Activated T-helper 9 cell treated with anti-CD3 and anti-CD28 coated beads, Interleukin-2, amount 50 U/mL, for 16 hours (primary cell): ENCODE measurements around the gene HPS4.
"Not testable (repeated sequence)": the region's sequence is repeated elsewhere in the genome, so short reads cannot be mapped to it uniquely, and the experiment has no call there.

Source experiments
- DNase-seq: peaks from one replicate; pipeline ENCODE4 v3.0.0-alpha.2; 2020; ENCODE audit warnings: low read depth

The HPS4 gene

DNA sequence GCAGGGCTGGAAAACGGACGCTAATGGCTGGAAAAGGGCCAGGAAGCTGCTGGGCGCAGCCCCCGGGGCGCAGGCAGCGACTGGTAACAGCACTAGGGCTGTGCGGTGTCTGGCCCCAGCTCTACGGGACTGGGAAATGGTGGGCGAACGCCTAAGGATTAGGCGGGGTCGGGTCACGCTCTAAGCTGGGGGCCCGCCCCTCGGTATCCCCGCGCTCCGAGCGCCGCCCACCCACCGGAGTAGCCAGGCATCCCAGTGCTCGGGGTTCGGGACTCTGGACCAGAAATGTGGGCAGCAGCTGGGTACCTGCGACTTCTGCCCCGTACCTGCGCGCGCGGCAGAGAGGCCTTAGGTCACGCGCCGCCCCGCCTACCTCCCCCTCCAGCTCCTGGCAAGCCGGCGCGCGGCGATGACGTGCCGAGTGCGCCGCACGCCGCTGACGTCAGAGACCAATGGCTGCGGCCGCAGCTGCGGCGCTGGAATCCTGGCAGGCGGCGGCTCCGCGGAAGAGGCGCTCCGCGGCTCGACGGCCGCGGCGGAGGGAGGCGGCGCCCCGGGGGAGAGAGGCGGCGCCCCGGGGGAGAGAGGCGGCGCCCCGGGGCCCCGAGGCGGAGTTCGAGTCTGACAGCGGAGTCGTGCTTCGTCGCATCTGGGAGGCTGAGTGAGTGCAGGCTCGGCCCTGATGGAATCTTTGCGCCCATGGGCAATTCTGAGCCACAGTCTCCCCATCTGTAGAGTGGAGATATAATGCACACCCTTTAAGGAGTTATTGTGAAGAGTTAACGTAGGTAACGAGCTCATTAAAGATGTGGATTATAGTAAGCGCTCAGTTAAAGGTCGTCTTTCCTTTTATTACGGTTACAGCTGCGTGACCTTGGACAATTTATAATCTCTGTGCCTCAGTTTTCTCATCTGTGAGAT lies at the start of gene HPS4, which contains the start of gene SRRD:
HPS4 (minus strand) TSS at position 345 of the 921 bp plus-strand sequence. CDS start 2,021 bp downstream, outside the sequence.
SRRD (plus strand) TSS at position 439 of the 921 bp plus-strand sequence; CDS start at position 453, 14 bp downstream.
- peak; percentile 90 for DNase-seq

- no peak for DNase-seq
Measured at GRCh38 chr22:26529345-26529744, 45.8 kb upstream of the HPS4 start.

GRCh38 chr22:26528518-26528917 lies 44.9 kb upstream of the HPS4 start:
- DNase-seq: not testable (repeated sequence)

DNA sequence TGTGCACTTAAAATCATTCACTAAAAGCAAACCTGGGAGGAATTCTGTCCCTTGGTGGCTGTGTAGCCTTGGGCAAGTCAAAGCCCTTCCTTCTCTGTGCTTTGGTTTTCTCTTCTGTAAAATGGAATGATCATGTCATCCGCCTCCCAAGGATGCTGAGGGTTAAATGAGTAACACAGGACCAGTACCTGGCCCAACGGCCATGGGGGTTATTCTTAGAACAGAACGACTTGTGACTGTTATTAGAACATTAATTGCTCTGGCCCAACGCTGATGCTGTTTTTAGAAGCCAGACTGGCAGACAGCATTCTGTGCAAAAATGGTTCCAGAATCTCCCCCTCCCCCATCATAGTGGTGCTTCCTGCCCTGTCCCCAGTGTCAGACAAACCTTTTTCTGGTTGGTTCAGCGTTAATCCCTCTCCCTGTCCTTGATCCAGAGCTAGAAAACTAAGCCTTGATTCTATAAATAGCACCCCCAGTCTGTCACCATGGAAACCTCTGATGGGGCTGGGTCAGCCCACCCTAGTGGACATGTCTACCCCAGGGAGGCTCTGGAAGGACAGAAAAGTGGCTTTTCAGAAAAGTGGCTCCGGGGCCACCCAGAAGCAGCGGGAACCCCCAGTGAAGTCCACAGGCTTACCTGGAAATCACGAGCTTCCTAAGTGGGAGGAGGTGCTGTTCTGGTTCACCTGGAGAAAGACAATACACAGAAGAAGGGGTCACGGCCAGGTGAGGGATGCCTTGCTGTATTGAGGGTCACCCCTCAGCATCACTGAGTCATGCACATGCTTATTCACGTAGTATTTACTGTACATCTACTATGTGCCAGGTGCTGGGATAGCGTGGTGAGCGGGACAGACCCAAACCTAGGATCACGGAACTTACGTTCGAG lies 44.2 kb upstream of the HPS4 start:
- DNase-seq: no peak

DNA sequence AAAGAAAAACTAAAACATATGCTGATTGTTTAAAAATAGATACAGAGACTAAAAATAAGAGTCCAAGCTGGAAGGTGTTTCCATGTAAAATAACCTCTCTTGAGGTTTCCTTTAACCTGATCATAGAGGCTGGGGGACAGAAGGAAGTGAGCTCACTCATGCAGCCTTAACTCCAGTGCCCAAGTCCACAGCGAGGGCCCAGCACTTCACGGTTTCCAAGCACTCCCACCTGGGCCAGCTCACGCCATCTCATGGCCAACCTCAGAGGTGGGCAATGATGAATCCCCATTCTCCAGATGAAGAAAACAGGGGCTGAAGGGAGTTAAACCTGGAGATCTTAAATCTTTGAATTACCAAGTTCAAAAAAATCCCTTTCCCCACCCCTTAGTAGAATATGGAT lies 43.6 kb upstream of the HPS4 start:
- no peak for DNase-seq

DNA sequence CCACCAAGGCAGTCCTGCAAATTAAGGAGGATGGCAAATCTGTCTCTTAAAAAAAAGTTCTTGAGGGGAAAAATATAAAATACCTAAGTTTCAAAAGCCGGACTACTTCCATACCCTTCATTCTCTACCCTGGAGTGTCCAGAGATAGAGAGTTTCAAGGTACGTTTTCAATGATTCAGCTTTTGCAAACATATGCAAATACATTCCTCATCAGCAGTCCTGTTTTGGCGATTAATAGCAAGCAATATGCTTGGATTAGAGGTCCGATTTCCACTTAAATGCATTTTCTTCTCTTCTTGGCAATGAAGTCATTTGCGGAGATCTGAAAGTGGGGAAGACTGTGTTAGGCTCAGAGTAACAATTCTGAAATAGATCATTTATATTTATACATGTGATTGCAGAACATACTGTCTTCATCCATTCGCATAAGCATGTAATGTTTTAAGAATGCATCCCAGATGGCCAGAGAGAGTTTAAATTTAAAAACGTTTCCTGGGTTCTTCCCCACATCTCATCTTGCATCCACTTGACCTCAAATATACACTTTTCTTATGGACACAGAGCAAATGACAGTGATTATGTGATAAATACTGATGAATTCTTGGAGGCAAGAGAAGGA lies 42.5 kb upstream of the HPS4 start:
- no peak for DNase-seq

DNA sequence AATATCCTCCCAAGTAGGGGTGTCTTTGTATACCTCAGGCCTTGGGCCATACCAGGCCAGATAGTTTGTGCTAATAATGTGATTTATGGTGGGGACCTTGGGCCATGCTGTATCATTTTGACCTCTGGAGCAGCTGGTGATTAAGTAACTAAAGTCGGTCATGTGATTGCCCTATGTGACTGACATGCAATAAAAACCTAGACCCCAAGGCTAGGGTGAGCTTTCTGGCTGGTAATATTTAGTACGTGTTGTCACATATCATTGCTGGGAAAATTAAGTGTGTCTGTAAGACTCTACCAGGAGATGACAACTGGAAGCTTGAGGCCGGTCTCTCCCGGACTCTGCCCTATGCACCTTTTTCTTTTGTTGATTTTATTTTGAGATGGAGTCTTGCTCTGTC lies 41.3 kb upstream of the HPS4 start:
- no peak for DNase-seq

DNA sequence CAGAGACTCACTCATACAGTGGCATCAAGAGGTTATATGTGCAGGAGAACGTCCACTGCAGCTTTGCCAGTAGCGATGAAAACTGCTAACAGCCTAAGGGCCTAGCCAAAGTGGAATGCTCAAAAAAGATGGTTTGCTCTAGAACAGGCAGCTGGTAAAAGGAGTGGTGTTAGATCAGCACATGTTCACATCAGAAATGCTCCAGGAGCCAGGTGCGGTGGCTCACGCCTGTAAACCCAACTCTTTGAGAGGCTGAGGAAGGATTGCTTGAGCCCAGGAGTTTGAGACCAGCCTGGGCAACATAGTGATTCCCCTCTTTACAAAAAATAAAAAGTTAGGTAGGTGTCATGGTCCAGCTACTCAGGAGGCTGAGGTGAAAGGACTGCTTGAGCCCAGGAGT lies 39.0 kb upstream of the HPS4 start:
- no peak for DNase-seq

GRCh38 chr22:26522012-26522411 lies 38.4 kb upstream of the HPS4 start:
- DNase-seq: no peak

- DNase-seq: no peak
Measured at GRCh38 chr22:26517429-26517828, 33.8 kb upstream of the HPS4 start.

DNA sequence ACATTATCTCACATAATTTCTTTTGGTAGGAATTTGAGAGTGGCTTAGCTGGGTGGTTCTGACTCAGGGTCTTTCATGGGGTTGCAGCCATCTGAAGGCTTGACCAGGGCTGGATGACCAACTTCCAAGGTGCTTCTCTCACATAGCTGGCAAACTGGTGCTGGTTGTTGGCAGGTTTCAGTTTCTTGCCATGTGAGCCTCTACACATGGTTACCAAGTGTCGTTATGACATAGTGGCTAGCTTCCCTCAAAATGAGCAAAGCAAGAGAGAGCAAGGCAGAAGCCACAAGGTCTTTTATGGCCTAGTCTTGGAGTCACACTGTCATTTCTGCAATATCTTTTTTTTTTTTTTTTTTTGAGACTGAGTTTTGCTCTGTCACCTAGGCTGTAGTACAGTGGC lies 32.9 kb upstream of the HPS4 start:
- DNase-seq: no peak

DNA sequence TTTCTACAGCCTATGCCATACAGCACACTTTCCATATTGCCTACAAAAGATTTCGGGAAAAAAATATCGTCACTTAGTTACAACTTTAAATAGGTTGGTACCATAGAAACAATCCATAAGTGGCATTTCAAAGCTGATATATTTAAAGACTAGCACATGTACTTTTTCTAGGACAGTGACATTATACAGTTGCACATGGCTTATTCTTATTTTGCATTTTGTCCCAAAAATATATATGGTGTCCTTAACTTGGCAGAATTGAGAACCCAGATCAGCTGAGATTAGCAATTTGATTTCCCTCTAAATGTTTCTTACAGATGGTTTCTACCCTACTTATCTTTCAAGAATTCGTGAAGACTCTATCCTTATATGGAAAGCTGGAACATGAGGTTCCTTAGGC lies 32.3 kb upstream of the HPS4 start:
- no peak for DNase-seq

GRCh38 chr22:26514419-26515161 lies 31.0 kb upstream of the HPS4 start:
- DNase-seq: no peak

- DNase-seq: no peak
Measured at GRCh38 chr22:26513838-26514237, 30.3 kb upstream of the HPS4 start.

DNA sequence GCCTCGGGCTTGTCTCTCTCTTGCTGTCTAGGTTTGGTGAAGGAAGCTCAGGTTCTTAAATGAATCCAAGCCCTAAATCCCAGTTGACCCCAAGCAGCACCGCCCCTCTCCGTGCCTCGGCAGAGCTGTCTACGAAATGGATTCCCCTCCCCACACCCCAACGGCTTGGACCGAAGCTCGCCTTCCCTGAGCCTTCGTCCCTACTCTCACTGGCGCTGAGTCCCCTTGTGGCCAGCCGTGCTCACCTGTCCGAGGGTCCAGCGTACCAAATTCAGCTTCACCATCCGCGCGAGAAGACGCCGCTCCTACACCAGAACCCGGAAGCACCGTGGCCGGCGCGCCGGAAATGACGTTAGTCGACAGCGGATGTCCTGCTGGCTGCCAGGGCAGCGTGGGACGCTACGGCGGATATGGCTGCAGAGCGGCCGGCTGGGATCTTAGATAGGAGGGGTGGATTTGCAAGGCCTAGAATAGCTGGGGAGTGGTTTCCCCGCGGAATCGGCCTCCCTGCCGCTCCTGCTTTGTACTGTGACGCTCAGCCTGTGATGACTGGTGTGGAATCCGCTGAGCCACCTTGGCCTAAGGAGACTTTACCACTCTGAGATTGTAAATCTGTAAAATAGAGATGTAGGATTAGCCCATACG lies 28.7 kb upstream of the HPS4 start, which contains the start of gene TFIP11:
TFIP11 (minus strand) TSS at position 325 of the 645 bp plus-strand sequence. CDS start 2,201 bp downstream, outside the sequence.
- DNase-seq: peak; percentile 88

DNA sequence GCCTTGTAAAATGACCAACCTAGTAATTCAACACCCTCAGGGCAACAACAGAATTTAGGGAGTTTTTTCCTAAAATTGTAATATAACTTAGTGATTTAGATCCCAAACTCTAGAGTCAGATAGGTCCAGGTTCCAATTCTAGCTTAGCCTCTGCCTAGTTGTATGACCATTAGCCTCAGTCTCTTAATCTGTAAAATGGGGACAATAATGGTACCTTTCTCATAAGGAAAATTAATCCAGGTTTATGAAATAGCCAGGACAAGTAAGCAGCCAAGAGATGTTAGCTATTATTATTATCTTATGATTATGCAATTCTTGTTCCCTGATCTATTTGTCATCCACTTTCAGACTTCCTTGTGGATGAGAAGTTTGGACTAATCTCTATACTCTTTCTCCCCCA lies 24.6 kb upstream of the HPS4 start:
- no peak for DNase-seq

DNA sequence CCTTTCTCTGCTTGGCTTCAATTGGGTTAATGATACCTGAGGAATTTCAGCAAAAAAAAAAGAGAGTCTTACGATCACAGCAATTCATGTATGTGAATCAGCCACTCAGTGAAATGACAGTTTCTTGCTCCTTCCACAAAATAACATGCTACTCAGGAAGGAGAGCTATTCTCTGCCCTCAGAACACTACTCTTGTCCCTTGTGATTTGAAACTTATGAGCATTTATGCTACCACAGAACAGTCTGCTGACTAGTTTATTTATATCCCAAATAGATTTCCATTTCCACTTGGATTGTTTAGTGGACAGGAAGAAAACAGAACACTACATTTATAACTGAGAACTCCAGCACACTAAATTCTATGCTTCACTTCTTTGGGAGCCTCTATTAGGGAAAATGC lies 20.2 kb upstream of the HPS4 start:
- no peak for DNase-seq

DNA sequence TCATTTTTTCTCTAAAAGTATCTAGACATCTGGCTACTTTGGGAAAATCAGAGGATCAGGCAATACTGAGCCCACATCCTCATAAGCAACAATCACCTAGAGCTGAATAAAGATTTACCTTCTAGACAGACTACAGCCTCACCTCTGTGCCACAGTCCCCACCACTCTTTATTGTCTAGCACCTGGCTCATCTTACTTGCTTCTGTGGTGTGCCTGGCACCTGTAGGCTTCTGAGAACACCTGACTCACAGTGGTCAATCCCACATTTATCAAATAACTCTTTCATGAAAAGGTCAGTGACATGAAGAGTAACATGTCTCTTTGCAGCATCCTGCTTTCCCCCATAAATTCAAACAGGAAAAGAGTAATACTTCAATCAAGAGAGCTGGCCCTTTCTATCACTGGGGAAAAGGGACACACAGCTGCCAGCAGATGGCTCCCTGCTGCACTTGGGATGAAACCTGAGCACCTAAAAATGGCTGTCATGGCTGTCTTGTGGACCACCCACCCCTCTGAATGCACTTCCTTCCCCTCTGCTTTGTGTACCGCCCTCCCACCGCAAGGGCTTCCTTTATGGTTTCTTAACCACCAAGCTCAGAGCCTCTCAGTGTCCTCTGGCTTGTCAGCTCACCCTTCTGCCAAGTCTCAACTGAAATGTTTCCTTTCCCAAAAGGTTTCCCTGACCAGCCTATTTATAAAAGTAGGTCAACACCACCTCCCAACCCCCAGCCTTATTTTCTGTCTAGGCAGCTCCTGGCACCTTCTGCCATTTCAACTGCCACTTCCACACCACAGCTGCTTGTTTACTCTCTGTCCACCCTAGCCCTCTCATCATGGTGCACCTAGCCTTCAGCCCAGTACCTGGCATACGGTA lies 19.3 kb upstream of the HPS4 start:
- DNase-seq: peak; percentile 24

DNA sequence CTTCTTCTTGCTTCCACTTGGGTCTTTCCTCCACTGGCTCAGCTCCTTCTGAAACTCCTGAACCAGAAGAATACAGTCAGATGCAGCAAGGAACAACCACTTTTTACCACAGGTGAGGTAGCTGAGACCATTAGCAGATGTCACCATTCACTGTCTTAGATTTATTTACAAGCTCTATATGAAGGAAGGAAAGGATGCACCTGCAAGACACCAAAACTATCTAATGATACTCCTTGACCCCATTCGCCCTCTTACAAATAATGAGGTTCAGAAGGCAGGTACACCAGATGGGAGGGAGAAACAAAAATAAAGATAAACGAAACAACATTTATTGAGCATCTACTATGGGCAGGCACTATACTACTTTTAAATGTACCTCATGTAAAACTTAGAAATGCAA lies 18.4 kb upstream of the HPS4 start:
- DNase-seq: no peak

DNA sequence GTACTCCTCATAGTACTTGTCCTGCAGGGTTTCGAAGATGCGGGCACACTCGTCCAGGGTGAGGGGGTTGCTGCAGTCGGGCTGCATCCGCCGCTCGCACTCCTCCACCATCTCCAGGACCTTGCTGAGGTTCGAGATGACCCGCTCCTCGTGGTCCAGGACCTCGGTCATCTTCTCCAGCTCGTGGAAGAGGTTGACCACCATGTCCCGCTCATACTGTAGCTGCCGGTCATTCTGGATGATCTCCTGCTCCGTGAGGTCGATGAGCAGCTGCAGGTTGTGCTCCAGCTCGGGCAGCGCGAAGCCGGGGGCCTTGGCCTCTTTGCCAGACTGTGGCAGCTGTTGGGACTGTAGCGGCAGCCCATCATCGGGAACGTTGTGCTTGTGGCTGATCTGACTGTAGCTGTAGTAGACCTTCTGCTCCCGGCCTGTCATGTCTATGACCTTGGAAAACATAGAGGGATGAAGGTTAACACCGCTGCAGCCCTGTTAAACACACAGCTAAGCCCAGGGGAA lies 15.7 kb upstream of the HPS4 start:
- DNase-seq: no peak
